DMS53 treated with DMSO at 0.1 percent for 48 hours (cell line): Measurements from ENCODE around the gene NRCAM.

Experiments
- DNase-seq: peaks from one replicate; lab custom pipeline; 2025; ENCODE audit not compliant: unreplicated experiment; lab: John Stamatoyannopoulos, UW

Gene NRCAM

DNA sequence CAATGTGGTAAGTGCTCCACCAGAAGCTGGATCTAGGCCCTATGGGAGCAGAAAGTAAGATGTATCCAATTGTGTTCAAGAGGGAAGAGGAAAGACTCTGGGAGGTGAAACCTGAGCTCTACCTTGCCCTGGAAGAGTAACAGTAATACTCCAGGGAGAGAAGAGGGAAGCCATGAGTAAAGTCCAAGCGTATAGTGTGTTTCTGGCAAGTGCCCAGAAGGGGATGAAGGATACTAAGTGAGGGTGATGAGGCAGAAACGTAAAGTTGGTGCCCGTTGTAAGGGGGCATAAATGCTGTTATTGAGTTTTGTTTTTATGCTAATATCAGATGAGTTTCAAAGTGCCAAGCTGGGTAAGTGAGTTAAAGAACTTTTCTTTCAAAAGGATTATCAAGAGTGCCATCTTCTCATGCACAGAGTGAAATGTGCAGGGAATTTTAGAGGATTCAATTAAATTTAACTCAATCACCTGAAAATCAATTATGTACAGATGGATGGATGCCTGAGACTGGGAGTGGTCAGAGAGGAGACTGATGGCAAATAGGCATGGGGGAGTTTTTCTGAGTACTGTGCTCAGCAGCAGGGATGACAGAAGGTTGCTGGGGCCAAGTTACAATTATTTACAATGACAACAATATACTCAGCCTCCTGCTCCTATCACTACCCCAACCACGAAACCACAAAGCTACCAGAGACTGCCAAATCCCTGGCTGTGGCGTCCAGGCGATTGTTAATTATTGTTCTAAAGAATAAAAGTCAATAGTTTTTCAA lies 202.8 kb downstream of the NRCAM start:
- DNase-seq = no peak

DNA sequence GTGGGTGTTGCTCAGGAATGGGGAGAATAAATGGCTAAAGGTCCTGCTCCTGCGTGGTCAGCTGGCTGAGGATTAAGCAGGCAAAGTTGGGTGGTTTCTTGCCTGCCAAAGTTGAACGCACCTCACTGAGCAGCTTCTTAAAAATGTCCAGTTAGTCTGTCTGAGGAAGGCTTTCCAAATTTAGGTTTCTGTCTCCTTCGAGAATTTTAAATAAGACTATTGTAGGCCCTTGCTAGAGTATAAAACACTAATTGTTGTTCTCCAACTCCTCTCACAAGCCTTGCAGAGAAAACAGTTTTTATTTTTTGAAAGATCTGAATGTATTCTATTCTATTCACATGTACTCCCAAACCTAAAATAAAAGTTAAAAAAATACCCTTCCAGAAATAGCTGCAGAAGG lies 204.1 kb downstream of the NRCAM start:
- no peak for DNase-seq

DNA sequence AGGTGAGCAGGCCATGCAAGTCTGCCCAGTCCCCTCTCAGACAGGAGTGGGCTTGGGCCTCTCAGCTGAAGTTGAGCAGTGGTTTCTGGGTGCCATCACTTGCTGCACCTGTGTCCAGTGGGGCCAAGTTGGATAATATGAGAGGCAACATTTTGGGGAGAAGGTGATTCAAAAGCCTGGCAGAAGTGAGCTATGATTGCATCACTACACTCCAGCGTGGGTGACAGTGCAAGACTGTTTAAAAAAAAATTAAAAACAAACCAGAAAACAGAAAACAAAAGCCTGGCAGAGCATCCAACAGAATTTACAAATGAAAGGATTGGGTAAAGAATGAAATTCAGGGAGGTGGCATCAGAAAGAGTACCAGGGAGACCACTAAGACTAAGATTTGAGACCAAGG lies 204.5 kb downstream of the NRCAM start:
- DNase-seq = no peak

DNA sequence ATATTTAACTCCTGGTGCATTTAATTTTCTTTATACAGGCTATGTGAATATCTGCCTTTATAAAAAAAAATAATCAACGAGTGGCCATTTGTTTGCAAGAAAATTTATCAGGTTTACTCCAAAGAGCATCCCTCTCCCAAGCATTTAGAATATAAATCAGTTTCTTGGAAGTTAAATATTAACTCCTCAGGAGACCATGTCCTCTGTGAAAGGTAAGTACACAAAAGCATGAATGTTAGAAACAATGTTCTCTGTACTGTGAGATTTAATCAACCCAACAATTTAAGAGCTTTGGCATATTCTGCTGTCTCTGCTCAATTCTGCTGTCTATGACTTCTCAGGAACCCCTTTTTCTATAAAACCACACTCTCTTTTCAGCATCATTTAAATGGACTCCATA lies 206.8 kb downstream of the NRCAM start:
- peak; percentile 84 for DNase-seq

DNA sequence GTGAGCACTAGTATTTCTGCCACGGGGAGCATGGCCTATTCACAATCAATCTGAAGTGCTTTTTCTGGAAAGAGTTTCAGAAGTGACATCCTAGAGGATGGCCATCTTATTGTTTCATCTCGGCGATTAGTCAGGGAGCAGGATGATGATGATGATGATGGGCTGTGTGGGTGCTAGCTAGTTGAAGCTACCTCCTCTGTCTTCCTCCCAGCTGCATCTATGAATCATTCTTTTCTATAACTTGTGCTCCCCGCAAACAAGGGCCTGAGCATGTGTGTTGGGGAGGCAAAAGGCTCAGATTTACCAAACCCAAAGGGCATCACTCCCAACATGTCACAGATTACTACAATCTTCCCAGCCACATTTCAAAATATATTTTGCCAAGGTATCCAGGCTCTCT lies 207.4 kb downstream of the NRCAM start:
- no peak for DNase-seq

DNA sequence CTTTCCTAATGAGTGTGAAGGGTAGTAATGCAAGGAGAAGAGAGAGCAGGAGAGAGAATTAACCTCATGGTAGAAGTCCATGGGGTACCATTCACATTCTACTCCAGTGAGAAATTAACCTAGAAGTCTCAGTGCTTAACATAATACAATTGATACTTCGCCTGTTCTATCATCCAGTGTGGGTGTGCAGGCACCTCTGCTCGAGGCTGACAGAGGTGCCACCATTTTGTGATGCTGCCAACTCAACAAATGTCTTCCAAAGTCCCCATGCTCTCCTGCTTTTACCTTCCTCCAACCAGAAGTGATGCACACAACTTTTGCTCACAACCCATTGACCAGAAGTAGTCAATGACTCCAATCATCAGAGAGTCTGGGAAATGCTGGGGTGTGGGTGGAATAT lies 207.8 kb downstream of the NRCAM start:
- DNase-seq = no peak

DNA sequence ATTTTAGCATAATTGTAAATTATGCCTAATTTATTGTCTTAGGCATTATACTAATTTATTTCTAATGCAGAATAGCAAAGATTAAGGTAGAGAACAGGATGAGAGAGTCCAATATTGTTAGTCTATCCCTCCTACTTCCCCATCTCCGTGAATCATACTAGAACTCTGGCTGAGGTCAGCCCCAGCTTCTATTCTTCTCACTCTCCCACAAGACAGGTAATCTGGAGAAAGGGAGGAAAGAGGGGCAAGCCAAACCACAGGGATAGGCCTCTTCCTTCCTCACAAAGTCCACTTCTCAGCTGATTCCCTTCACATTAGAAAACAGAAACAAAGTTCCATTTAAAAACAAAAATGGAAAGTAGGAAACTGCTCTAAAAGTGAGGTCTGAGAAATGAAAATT lies 208.6 kb downstream of the NRCAM start:
- no peak for DNase-seq

DNA sequence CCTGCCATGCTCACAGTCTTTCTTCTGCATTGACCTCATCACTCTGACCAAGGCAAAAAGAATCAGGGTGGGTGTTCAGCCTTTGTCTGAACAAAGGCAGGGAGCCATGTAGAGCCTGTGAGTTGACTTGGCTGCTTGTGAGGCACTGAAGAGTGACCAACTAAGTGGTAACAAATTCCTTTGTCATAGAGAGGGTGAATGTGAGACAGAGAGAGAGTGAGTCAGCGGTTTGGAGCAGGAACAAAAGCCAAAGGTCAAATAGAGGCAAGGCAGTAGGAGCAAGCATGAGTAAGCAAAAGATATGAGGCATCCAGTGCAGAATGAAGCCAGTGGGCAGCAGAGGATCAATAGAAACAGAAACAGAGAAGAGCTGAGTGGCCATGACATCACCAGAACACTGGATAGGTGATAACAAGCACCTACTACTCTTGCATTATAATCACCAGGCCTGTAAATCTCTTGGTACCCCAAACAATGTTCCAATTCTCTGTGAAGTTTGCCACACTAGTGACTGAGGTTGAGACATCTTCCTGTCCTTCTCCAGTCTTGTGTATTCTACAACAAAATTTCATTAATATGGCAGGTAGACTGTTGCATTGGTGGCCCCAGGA lies 209.9 kb downstream of the NRCAM start:
- peak; percentile 95 for DNase-seq

DNA sequence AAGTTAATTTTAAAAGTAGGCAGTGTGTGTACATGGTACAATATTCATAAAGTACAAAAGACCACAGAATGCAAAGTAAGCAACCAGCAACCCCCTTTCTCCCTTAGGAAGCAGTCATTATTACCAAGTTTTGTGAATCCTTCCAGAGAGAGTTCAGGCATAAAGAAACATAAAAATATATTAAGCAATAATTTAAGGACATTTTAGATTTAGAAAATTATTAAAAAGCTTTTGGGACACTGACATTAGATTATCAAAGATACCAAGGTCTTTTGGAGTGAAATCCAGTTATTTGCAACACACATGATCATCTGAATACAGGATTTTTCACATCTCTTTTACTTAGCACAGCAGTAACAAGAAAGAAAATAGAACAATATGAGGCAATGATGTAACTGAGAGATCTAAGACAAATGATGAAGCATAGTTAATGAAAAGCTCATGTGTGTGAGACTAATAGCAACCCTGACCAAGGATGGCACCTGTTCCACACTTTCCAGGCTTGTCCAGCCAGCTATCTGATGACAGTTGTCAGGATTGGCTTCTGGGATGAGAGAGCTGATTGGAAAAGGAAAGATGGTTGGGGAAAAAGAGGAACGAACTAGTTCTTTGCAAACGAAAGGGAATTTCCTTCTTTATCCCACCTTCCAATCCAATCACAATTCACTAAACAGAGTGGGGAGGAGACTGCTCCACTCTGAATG lies 210.6 kb downstream of the NRCAM start:
- DNase-seq = no peak

DNA sequence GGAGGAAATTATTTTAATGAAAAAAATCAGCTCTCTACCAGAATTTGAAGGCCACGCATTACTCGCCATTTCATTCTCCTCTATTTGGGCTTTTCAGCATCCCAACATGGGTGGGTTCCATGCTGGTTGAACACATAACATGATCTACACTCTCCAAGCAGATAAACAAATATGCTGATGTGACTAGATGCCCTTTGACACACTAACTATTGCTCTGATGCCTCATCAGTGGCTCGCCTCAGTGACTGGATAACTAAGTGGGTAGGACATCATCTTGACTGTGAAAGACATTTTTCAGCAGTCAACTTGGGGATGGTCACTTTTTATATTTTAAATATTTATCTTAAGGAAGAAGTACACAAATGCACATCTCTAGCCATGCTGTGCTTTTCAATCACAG lies 212.1 kb downstream of the NRCAM start:
- no peak for DNase-seq

DNA sequence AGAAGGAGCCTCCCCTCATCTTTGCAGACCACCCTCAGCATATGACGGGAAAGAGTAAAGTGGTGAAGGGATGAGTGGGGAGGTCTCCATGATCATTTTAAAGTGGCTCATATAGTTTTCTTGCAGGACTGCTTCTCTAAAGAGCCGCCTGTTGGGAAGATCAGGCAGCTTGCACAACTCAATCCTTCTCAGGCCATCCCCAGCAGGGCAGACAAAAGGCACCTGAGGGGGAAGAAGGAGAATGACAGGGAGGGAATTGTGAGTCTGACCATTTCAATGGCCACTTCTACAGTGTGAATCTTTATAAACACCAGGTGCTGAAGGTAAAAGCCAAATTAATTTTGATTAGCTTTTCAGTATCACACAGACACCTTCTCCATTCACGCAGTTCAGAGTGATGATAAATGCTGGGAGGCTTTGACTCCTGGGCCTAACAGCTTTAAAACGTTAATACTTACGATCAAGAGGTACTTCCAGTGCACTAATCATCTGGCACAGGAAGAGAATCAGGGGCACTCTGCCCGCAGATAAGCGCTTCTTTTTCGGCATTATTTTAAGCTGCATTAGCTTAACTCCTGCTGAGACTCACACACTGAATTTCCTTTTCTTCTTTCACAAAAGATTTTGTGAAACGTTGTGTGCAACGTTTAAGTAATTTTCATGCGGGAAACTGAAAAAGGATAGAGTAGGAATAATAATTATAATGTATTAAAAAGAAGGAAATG lies 216.6 kb downstream of the NRCAM start:
- DNase-seq = no peak

DNA sequence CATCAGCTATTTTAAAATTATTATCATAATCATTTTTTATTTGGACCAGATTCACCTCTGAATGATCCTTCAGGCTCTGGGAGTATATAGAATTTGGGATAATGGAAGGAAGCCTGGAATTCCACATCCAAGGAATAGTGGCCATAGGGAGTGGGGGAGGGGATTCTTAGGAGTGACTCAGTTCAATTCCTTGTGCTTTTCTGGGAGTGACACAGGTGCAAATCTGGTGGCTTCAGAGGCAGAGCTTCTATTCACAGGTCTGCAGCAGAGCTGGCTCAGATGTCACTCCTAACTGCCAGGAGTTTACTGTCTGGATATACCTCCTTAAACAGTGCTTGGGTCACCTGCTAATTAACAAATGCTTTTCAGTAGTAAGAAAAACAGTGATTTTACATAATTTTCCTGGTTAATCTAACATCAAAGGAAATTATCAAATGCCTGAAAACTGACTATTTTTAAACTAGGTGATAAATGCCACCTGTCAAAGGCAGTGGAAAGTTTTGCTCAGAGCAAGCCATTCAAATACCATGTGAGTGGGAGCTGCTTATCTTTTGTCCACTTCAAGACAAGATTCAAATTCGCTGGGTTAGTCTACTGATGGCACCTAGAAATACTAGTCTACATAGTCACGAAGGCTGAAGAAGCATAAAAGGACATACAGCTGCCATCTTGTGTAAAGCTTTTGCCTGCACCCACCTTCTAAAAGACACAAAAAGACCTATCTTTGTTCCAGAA lies 219.4 kb downstream of the NRCAM start:
- no peak for DNase-seq

DNA sequence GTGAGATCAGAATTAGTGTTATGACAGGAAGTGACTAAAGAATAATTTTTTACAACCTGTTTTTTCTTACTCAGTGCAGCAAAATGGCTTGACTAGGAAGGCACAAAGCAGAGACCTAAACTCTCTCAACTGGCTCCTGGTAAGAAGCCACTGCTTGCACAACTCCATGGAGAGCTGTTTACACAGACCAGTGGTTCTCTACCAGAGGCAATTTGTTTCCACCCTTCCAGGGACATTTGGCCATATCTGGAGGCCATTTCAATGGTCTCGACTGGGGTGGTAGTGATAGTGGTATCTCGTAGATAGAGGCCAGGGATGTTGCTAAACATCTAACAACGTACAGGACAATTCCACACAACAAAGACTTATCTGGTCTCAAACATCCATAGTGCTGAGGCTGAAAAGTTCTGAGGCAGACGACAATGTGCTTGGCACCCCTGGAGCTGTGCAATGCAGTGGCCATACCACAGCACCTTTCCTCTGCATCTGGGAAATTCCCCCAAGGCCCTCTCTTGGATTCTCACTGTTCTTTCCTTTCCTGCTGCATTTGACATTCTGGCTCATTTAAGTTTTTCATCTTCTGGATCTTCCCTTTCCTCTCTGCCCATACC lies 220.7 kb downstream of the NRCAM start:
- DNase-seq = no peak

DNA sequence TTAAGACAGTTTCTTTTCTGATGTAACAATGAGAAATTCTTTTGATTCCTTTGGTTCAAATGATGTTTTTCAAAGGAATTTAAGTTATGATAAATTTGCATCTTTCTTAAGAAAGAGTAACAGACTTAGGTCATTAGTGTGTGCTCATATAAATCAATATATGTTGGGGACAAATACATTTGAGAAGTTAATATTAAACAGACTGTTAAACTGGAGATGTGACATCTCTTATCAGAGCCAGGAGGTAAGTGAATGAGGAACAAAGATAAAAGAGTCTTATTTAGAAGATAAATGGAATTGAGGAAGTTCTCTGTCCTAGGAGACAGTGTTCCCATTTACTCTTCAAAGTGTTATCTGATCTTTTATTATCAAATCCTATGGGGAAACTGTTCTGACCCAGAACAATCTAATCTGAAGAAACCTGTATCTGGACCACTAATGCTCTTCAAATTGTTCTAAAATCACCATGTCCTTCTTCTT lies 221.2 kb downstream of the NRCAM start:
- DNase-seq = no peak

DNA sequence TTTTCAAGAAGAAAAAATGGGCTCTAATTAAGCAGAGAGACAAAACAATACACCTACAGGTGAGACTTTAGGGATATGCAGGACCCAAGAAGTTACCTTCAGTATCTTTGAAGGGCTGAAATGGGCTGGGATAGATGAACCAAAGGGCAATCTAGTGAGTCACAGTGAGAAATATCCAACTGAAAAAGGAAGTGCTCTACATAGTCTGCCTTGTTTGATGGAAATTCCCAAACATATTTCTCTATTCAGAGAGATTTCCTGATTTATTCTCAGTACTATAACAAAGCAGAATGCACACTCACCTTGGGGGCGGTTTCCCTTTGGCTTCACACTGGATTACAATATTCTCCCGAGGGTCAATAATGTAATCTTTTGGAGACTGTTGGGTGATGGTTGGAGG lies 222.0 kb downstream of the NRCAM start:
- no peak for DNase-seq

DNA sequence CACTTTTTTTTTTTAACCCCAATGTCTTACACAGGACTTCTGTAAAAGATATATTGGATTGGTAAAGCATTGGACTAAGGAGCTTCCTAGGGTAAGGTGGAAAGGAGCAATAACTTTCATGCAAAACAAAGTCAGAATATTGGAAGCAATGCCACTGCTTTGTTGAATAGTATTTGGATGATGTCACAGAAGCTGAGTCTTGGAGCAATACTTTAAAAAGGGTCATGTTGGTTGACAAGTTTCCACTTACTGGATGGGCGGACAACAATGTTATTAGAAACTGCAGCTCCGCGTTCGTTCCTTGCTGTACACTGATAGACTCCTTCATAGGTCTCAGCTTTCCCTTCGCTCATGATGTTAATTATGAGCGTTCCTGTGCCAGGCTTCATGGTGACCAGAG lies 224.2 kb downstream of the NRCAM start:
- no peak for DNase-seq

DNA sequence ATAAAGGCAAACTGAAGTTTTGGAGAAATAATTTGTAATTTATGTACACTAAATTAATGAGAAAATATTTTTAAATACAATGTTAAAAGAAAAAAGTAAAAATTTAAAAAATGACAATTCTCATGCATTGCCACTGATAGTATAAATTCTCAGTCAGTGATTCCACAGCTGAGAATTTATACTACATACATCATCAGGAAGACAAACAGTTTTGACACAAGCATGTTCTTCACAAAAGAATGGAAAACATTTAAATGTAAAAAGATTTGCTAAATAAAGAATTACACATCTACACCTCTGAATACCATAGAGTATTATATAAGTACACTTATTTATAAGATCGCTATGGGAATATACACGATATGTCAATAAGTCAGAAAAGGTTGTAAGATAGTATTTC lies 225.0 kb downstream of the NRCAM start:
- DNase-seq = no peak

DNA sequence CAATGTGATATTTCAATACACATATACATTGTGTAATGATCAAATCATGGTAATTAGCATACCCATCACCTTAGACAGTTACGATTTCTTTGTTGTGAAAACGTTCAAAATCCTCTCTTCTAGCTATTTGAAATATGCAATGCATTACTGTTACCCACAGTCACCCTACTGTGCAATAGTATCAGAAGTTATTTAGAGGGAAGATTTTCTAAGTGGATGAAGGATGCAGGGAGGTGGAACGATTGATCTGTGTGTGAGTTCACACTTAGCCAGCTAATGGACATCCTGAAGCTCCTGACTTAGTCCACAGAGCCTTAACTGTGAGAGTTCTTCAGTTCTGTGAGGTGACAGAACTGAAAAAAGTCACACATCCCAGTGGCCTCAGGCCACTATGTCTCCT lies 228.9 kb downstream of the NRCAM start:
- no peak for DNase-seq

DNA sequence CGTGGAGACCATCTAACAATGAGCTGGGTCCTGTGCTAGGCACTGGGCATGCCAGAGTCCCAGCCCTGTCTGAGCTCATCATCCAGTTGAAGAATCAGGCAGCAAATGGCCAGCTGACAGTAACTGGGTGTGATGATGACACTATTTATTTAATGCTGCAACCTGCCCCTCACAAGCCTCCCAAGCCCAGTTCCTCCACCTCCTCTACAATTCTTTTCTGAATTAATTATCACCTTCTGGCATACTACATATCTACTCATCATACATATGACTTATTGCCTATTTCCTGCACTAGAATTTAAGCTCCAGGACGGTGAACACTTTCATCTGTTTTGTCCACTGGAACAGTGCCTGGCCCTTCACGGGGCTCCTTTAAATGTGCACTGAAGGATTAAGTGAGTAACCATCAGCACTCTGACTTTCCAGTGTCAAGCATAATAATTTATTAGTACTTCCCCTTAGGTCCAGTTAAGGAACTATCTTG lies 229.4 kb downstream of the NRCAM start:
- DNase-seq = no peak

DNA sequence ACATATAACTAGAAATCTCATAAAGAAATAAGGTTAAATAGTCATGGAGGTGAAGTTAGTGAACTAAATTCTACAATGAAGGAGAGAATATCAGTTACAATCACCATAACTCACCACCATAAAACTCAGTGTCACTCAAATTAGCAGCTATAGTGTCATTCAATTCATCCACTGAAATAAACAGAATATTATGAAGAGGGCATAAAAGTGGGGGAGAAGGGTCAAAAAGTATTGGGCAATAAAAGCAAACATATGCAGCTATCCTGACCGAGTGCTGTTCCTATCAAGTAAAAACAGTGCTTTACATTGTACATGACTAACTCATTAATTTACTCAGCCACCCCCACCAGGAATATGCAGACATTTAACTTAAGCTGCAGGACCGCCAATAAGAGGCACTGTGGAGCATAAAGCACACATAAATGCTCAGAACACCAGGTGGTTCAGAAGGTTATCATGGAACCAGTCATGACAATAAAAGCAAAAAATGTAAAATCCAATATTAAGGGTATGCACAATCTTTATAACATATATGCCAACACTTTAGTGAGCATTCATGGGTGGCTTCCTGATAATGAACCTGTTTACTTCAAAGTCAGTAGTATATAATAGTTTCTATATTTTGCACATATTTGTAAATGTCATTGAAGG lies 230.6 kb downstream of the NRCAM start:
- DNase-seq = no peak
